RWPE2 (cell line): Measurements from ENCODE around the gene PGM5.

Experiments
- ATAC-seq: fragments of 200-7000 bp; cut with Tn5 transposase; 3 replicates; pipeline ENCODE4 v1.9.1; 2021; ENCODE audit warnings: low read depth
- DNase-seq: peaks from one replicate; pipeline ENCODE4 v3.0.0-alpha.2; 2020; ENCODE audit warnings: low spot score
- H3K27ac ChIP-seq: fragments of 450-650 bp; 2 replicates; pipeline ENCODE4 v1.5.1; 2017; ENCODE audit warnings: mild to moderate bottlenecking; ENCODE audit not compliant: poor library complexity, severe bottlenecking
- H3K27me3 ChIP-seq: fragments of 250-450 bp; sonication (Bioruptor Pico); 2 replicates; pipeline ENCODE4 v1.5.1; 2021; ENCODE audit warnings: mild to moderate bottlenecking, moderate library complexity; ENCODE audit not compliant: insufficient read depth, poor library complexity, severe bottlenecking
- H3K36me3 ChIP-seq: fragments of 250-450 bp; sonication (Bioruptor Pico); 2 replicates; pipeline ENCODE4 v1.5.1; 2020; ENCODE audit warnings: low read depth, mild to moderate bottlenecking, moderate library complexity
- H3K4me1 ChIP-seq: fragments of 250-450 bp; sonication (Bioruptor Pico); 2 replicates; pipeline ENCODE4 v1.5.1; 2021; ENCODE audit warnings: mild to moderate bottlenecking, moderate library complexity; ENCODE audit not compliant: insufficient read depth, poor library complexity, severe bottlenecking
- H3K4me3 ChIP-seq: fragments of 250-450 bp; sonication (Bioruptor Pico); 2 replicates; pipeline ENCODE4 v1.5.1; 2021; ENCODE audit warnings: mild to moderate bottlenecking, moderate library complexity; ENCODE audit not compliant: severe bottlenecking
- H3K9me3 ChIP-seq: fragments of 250-450 bp; sonication (Bioruptor Pico); 2 replicates; pipeline ENCODE4 v1.5.1; 2021; ENCODE audit warnings: mild to moderate bottlenecking, moderate library complexity; ENCODE audit not compliant: severe bottlenecking
- TF ChIP-seq, protein P1 (sequence below): fragments of 450-650 bp; IDR thresholded peaks from one replicate; pipeline ENCODE4 v1.5.1; 2017; ENCODE audit warnings: mild to moderate bottlenecking, moderate library complexity; ENCODE audit not compliant: poor library complexity, severe bottlenecking

Gene PGM5

GRCh38 chr9:68522954-68523353, 166.5 kb downstream of the PGM5 start:
- Histone ChIP-seq H3K36me3 (no peaks in the 10 kb centered on the region), H3K4me1 (no peaks in the 10 kb centered on the region), H3K27ac (no peak overlapping the region), H3K27me3 (no peaks in the 10 kb centered on the region), H3K9me3 (no peaks in the 10 kb centered on the region), H3K4me3 (no peak overlapping the region)
- DNase-seq, result no peak
- no peak for ATAC-seq
- TF ChIP-seq, protein P1, sequence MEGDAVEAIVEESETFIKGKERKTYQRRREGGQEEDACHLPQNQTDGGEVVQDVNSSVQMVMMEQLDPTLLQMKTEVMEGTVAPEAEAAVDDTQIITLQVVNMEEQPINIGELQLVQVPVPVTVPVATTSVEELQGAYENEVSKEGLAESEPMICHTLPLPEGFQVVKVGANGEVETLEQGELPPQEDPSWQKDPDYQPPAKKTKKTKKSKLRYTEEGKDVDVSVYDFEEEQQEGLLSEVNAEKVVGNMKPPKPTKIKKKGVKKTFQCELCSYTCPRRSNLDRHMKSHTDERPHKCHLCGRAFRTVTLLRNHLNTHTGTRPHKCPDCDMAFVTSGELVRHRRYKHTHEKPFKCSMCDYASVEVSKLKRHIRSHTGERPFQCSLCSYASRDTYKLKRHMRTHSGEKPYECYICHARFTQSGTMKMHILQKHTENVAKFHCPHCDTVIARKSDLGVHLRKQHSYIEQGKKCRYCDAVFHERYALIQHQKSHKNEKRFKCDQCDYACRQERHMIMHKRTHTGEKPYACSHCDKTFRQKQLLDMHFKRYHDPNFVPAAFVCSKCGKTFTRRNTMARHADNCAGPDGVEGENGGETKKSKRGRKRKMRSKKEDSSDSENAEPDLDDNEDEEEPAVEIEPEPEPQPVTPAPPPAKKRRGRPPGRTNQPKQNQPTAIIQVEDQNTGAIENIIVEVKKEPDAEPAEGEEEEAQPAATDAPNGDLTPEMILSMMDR, result no peak

GRCh38 chr9:68523367-68523936, 167.0 kb downstream of the PGM5 start:
- ATAC-seq (no peak), DNase-seq (no peak)
- Histone ChIP-seq H3K27me3 (no peaks in the 10 kb centered on the region), H3K36me3 (no peaks in the 10 kb centered on the region), H3K4me3 (no peak overlapping the region), H3K27ac (no peak overlapping the region), H3K9me3 (no peaks in the 10 kb centered on the region), H3K4me1 (no peaks in the 10 kb centered on the region)
- TF ChIP-seq, protein P1, result no peak

- no peaks in the 10 kb centered on the region for H3K4me1 ChIP-seq
- no peaks in the 10 kb centered on the region for H3K27me3 ChIP-seq
- DNase-seq (no peak), ATAC-seq (no peak)
- no peak overlapping the region for H3K4me3 ChIP-seq
- no peaks in the 10 kb centered on the region for H3K9me3 ChIP-seq
- TF ChIP-seq, protein P1, result no peak
- no peaks in the 10 kb centered on the region for H3K36me3 ChIP-seq
- H3K27ac ChIP-seq, result no peak overlapping the region
Observed at GRCh38 chr9:68530618-68531017, 174.2 kb downstream of the PGM5 start.

DNA sequence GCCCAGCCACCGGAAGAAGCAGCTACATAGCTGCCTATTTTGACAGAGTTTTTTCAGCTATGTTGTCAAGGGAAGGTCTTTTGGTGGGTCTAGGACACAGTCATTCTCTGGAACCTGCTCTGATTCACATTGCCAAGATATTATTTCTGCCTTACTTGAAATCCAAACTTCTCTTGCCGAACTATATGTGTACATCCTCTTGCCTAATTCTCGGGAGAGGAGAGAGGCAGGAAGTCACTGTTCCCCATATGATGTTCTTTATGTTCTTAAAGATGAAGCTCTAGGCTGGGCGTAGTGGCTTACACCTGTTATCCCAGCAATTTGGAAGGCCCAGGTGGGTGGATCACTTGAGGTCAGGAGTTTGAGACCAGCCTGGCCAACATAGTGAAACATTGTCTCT, 175.7 kb downstream of the PGM5 start:
- Histone ChIP-seq H3K27ac (no peak overlapping the region), H3K36me3 (no peaks in the 10 kb centered on the region), H3K9me3 (no peaks in the 10 kb centered on the region), H3K4me3 (no peak overlapping the region), H3K4me1 (no peaks in the 10 kb centered on the region), H3K27me3 (no peaks in the 10 kb centered on the region)
- ATAC-seq (no peak), DNase-seq (no peak)
- TF ChIP-seq, protein P1, result no peak

DNA sequence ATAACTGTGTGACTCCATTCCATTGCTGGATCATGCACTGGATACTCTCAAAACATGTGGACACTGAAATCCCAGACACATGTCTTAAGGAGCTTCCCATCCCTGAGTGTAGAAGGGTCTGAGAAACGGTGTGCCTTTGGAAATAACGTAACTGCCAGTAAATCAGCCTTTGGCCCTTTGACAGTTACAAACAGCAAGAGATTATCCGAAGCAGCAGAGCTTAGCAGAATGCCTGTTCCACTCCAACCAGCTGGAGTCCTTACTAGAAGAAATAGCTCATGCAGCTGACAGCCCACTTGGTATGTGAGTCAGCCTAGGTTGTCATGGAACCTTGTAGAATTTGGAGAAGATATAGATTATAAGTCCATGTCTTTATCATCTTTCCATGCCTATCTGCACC, 177.3 kb downstream of the PGM5 start:
- ATAC-seq (no peak), DNase-seq (no peak)
- H3K27me3 ChIP-seq, result no peaks in the 10 kb centered on the region

More for the DNA sequence above, 177.3 kb downstream of the PGM5 start:
- no peak overlapping the region for H3K27ac ChIP-seq
- TF ChIP-seq, protein P1, result no peak
- H3K4me3 ChIP-seq, result no peak overlapping the region
- no peaks in the 10 kb centered on the region for H3K36me3 ChIP-seq
- H3K4me1 ChIP-seq, result no peaks in the 10 kb centered on the region
- no peaks in the 10 kb centered on the region for H3K9me3 ChIP-seq
